HCT116 (cell line): Measurements from ENCODE around the gene MRPS23. TPM values are rescaled to one million over a fixed set of nuclear protein-coding genes. Genes with fewer than 3 reads are reported as not detected.
A peak's percentile ranks its signal among the peaks of the same experiment; 100 is the strongest.

ENCODE experiments used
- ATAC-seq: fragments of 200-7000 bp; cut with Tn5 transposase; 2 replicates; pipeline ENCODE4 v1.9.1; 2020; ENCODE audit warnings: mild to moderate bottlenecking, moderate library complexity
- BruUV-seq: library from RNA; stranded (reverse); fragments of 400-500 nt; replicated peaks from 2 replicates; lab custom pipeline; 2021; lab: Mats Ljungman, UMichigan
- CTCF ChIA-PET: fragments of 300-600 bp; sonication (Branson Sonifier 250); formaldehyde crosslinking; loops from one replicate; lab custom pipeline; 2021; ENCODE audit warnings: antibody characterized with exemption; lab: Charles Lee
- POLR2A ChIA-PET: fragments of 300-600, 350-600 bp; sonication (Branson Sonifier 250); formaldehyde crosslinking; loops from one replicate; lab custom pipeline; 2021; ENCODE audit warnings: antibody characterized with exemption; lab: Charles Lee
- RAD21 ChIA-PET, 2 experiments: fragments of 300-600 bp; sonication (Branson Sonifier 250); formaldehyde crosslinking; loops; one replicate each; lab custom pipeline; 2023; ENCODE audit warnings: low total read pairs in 2 of 2; ENCODE audit not compliant: uncharacterized antibody in 2 of 2, unreplicated experiment in 2 of 2, low non-redundant PET in 1 of 2; lab: Charles Lee
- DNase-seq: peaks from one replicate; pipeline ENCODE4 v3.0.0-alpha.2; 2010; ENCODE audit warnings: low read depth, low spot score
- H2AFZ ChIP-seq: fragments of 200-600 bp; shearing (Covaris generic), sonication (generic); 2 replicates; pipeline ENCODE4 v1.6.1; 2017; ENCODE audit warnings: low read depth, mixed run types, mixed read lengths, antibody characterized with exemption, low read length; ENCODE audit not compliant: poor library complexity, severe bottlenecking
- H3K27ac ChIP-seq: 2 replicates; pipeline ENCODE4 v1.5.1; 2012; ENCODE audit warnings: low read depth, low read length
- H3K27me3 ChIP-seq: fragments of 200-600 bp; sonication (generic); 2 replicates; pipeline ENCODE4 v1.6.1; 2016; ENCODE audit warnings: mixed run types, low read length, mixed read lengths; ENCODE audit not compliant: insufficient read depth
- H3K36me3 ChIP-seq, 2 experiments: fragments of 200-500 bp in 1 of 2; fragments of 200-600 bp in 1 of 2; sonication (Bioruptor generic) in 1 of 2; sonication (generic) in 1 of 2; 2 replicates each; pipeline versions ENCODE4 v1.5.1 to v1.6.1; 2014 to 2016; ENCODE audit warnings: low read length in 2 of 2, inconsistent platforms in 1 of 2, mixed read lengths in 1 of 2, mixed run types in 1 of 2; ENCODE audit not compliant: insufficient read depth in 2 of 2, control insufficient read depth in 1 of 2
- H3K4me1 ChIP-seq, 2 experiments: fragments of 200-600 bp in 1 of 2; sonication (generic) in 1 of 2; 2 replicates each; pipeline versions ENCODE4 v1.5.1 to v1.6.1; 2012 to 2017; ENCODE audit warnings: low read length in 2 of 2, inconsistent platforms in 1 of 2, mild to moderate bottlenecking in 1 of 2, mixed read lengths in 1 of 2, mixed run types in 1 of 2, moderate library complexity in 1 of 2; ENCODE audit not compliant: insufficient read depth in 2 of 2, control insufficient read depth in 1 of 2
- H3K4me2 ChIP-seq: fragments of 200-600 bp; sonication (generic); 2 replicates; pipeline ENCODE4 v1.6.1; 2017; ENCODE audit warnings: mixed run types, low read length, mixed read lengths
- H3K4me3 ChIP-seq, 2 experiments: fragments of 200-600 bp in 1 of 2; sonication (generic) in 1 of 2; replicated peaks in 1 of 2; 2 replicates each; pipeline ENCODE4 v1.5.1; 2011 to 2016; ENCODE audit warnings: low read length in 2 of 2, control low read depth in 1 of 2, low read depth in 1 of 2, mild to moderate bottlenecking in 1 of 2, mixed read lengths in 1 of 2, mixed run types in 1 of 2
- H3K79me2 ChIP-seq: fragments of 200-600 bp; sonication (generic); 2 replicates; pipeline ENCODE4 v1.6.1; 2017; ENCODE audit warnings: mild to moderate bottlenecking, mixed run types, low read length, moderate library complexity, mixed read lengths; ENCODE audit not compliant: insufficient read depth
- H3K9ac ChIP-seq: fragments of 200-600 bp; sonication (generic); 2 replicates; pipeline ENCODE4 v1.6.1; 2016; ENCODE audit warnings: low read length, mixed read lengths
- H3K9me2 ChIP-seq: fragments of 200-600 bp; sonication (generic), shearing (Covaris generic); 2 replicates; pipeline ENCODE4 v1.6.1; 2017; ENCODE audit warnings: mixed run types, mild to moderate bottlenecking, moderate library complexity; ENCODE audit not compliant: insufficient read depth
- H3K9me3 ChIP-seq, 2 experiments: fragments of 200-500 bp in 1 of 2; fragments of 200-600 bp in 1 of 2; sonication (Bioruptor generic) in 1 of 2; sonication (generic) in 1 of 2; 2 replicates each; pipeline ENCODE4 v1.6.1; 2014 to 2017; ENCODE audit warnings: low read length in 2 of 2, mixed read lengths in 2 of 2, inconsistent platforms in 1 of 2, low read depth in 1 of 2, mild to moderate bottlenecking in 1 of 2, mixed run types in 1 of 2, moderate library complexity in 1 of 2; ENCODE audit not compliant: control insufficient read depth in 1 of 2, insufficient read depth in 1 of 2
- H4K20me1 ChIP-seq: fragments of 200-600 bp; sonication (generic), shearing (Covaris generic); 2 replicates; pipeline ENCODE4 v1.6.1; 2017; ENCODE audit warnings: mixed run types, mild to moderate bottlenecking, moderate library complexity; ENCODE audit not compliant: insufficient read depth
- CEBPB ChIP-seq: IDR thresholded peaks from 2 replicates; pipeline ENCODE4 v1.6.1; 2012; ENCODE audit warnings: low read depth
- CTCF ChIP-seq, 3 experiments: fragments of 200-600 bp in 1 of 3; sonication (generic) in 1 of 3; IDR thresholded peaks in 2 of 3; conservative IDR thresholded peaks in 1 of 3; 2 replicates each; pipeline ENCODE4 v1.5.1; 2012 to 2017; ENCODE audit warnings: low read depth in 2 of 3, low read length in 2 of 3, antibody characterized with exemption in 1 of 3, borderline replicate concordance in 1 of 3, control low read depth in 1 of 3, mild to moderate bottlenecking in 1 of 3, mixed read lengths in 1 of 3, mixed run types in 1 of 3, moderate library complexity in 1 of 3; ENCODE audit not compliant: insufficient read depth in 1 of 3
- POLR2AphosphoS5 ChIP-seq: IDR thresholded peaks from 2 replicates; pipeline ENCODE4 v1.6.1; 2011; ENCODE audit warnings: mild to moderate bottlenecking, low read depth, low read length, moderate library complexity
- TCF7L2 ChIP-seq: IDR thresholded peaks from 2 replicates; pipeline ENCODE4 v1.7.0; 2011; ENCODE audit warnings: borderline replicate concordance, inconsistent platforms; ENCODE audit not compliant: insufficient read depth, insufficient read length; ENCODE audit errors: extremely low read depth
- YY1 ChIP-seq: IDR thresholded peaks from 2 replicates; pipeline ENCODE4 v1.6.1; 2011; ENCODE audit warnings: low read length, low read depth, moderate library complexity, mild to moderate bottlenecking; ENCODE audit not compliant: insufficient replicate concordance; ENCODE audit errors: extremely low read depth
- ZFX ChIP-seq: fragments of 450-650 bp; IDR thresholded peaks from 2 replicates; pipeline ENCODE4 v1.6.1; 2017
- intact Hi-C: fragments of 100-400 bp; cut with micrococcal nuclease; formaldehyde crosslinking; loops from 2 replicates; pipeline ENCODE4 v1.10.0; 2022
- total RNA-seq: library from RNA; stranded (reverse); gene quantifications from one replicate; pipeline ENCODE4 v1.2.1, GENCODE V29; 2021; ENCODE audit not compliant: unreplicated experiment
- TF ChIP-seq, protein P1 (sequence below): IDR thresholded peaks from 2 replicates; pipeline ENCODE4 v1.6.1; 2011; ENCODE audit warnings: mild to moderate bottlenecking, low read length, moderate library complexity; ENCODE audit not compliant: insufficient replicate concordance; ENCODE audit errors: extremely low read depth

MRPS23 gene
- total RNA-seq, 1 experiment from 2014 or later = 109 TPM

DNA sequence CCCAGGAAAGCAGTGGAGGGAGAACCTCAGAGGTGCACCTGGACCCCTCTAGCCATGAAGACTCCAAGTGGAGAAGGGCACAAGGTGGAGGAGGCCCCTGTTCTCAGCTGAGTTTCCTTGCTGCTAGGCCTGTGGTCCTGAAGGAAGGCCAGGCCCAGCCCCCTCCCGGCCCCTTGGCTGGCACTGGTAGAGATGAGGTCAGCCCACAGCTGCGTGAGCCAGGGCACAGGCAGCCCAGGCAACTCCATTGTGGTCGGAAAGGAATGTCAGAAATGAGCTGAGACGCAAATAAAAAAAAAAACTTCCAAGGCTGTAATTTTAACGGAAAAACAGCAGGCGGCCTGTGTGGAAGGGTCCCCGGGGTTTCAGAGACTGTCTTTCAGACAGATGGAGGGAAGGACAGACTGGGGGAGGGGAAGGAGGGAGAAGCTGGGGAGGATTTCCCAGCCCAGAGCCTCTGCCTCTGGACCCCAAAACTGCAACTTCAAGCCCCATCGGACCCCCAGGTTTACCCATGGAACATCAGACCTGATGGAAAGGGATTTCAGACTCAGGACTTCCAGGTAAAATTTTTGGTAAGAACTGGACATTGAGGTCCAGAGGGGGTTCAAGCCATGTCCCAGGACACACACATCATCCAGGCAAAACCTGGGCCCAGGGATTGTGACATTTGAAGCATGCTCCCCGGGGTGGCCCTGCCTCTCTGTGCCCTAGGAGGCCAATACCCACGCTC is 25.6 kb upstream of the MRPS23 start:
- ChIA-PET RAD21 (interaction anchor here (0.6 to 1.9 kb wide), 9 partner anchors 15 to 113 kb away, joined by 3 to 10 read pairs (median 4); partner anchors contain the start of gene VEZF1 (in 1 of the 2)), CTCF (interaction anchor here (0.8 to 4.3 kb wide), 11 partner anchors 15 to 297 kb away, joined by 3 to 28 read pairs (median 5); no protein-coding TSS in a partner anchor), POLR2A (interaction anchor here (0.6 to 1.5 kb wide), 4 partner anchors 14 to 207 kb away, joined by 3 to 4 read pairs (median 3); partner anchors contain the start of gene DYNLL2)
- peak overlapping the region; percentile 68 for H3K27ac ChIP-seq
- intact Hi-C loops = loop anchor here (5.0 kb wide), 1 partner anchor 112 kb away; the partner anchor contains the start of gene VEZF1
- no peak overlapping the region for H2AFZ ChIP-seq
- H3K9me2 ChIP-seq = no peaks in the 10 kb centered on the region
- H3K9ac ChIP-seq = peak overlapping the region; percentile 72
- ATAC-seq = peak; percentile 81
- H3K27me3 ChIP-seq = no peaks in the 10 kb centered on the region
- peaks cover 4% of the 10 kb centered on the region; the same call in 1 of the 2 replicates for H3K79me2 ChIP-seq
- H4K20me1 ChIP-seq = no peaks in the 10 kb centered on the region
- no peaks in the 10 kb centered on the region for H3K9me3 ChIP-seq
- peak overlapping the region; percentile 86 for H3K4me2 ChIP-seq
- peaks cover 71 to 98% of the 10 kb centered on the region in 2 experiments for H3K4me1 ChIP-seq
- H3K36me3 ChIP-seq = peaks cover 2 to 39% of the 10 kb centered on the region in 2 experiments; a peak in 2 of 4 replicates
- DNase-seq = peak; percentile 90
- no TSS peak for BruUV-seq
- peak overlapping the region; percentile 17 to 45 for H3K4me3 ChIP-seq
- TF ChIP-seq, protein P1, sequence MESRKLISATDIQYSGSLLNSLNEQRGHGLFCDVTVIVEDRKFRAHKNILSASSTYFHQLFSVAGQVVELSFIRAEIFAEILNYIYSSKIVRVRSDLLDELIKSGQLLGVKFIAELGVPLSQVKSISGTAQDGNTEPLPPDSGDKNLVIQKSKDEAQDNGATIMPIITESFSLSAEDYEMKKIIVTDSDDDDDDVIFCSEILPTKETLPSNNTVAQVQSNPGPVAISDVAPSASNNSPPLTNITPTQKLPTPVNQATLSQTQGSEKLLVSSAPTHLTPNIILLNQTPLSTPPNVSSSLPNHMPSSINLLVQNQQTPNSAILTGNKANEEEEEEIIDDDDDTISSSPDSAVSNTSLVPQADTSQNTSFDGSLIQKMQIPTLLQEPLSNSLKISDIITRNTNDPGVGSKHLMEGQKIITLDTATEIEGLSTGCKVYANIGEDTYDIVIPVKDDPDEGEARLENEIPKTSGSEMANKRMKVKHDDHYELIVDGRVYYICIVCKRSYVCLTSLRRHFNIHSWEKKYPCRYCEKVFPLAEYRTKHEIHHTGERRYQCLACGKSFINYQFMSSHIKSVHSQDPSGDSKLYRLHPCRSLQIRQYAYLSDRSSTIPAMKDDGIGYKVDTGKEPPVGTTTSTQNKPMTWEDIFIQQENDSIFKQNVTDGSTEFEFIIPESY = peak; percentile 30
- no peak; the same call in 1 of the 2 replicates for TF ChIP-seq ZFX
- TF ChIP-seq YY1 = peak; percentile 58
- peak; percentile 66; the same call in 1 of the 2 replicates for TF ChIP-seq POLR2AphosphoS5
- TF ChIP-seq CTCF (IDR thresholded peaks at IDR 0.05 in 2 of 3, conservative IDR thresholded peaks at IDR 0.05 in 1 of 3; ENCODE audit: borderline replicate concordance in 1 of 3, insufficient read depth in 1 of 3, low read depth in 2 of 3, low read length in 2 of 3) = peak in 2 of 3 experiments; percentile 55 to 60; a peak in 4 of 6 replicates
- no peak for TF ChIP-seq CEBPB
- TF ChIP-seq TCF7L2 = peak; percentile 78
